HL-60 (cell line): ENCODE results near the gene MS4A10.

Source experiments
- DNase-seq, 2 experiments: peaks; one replicate each; pipeline ENCODE4 v3.0.0-alpha.2; 2010 to 2020; ENCODE audit warnings: low read depth in 1 of 2, low spot score in 1 of 2
- H3K27ac ChIP-seq: fragments of 250-450 bp; sonication (Bioruptor Pico); replicated peaks from 2 replicates; pipeline ENCODE4 v1.5.1; 2020; ENCODE audit warnings: mild to moderate bottlenecking, moderate library complexity
- H3K27me3 ChIP-seq: fragments of 250-450 bp; sonication (Bioruptor Pico); 2 replicates; pipeline ENCODE4 v1.5.1; 2021; ENCODE audit warnings: mild to moderate bottlenecking, moderate library complexity; ENCODE audit not compliant: insufficient read depth, poor library complexity, severe bottlenecking
- H3K4me3 ChIP-seq: replicated peaks from 2 replicates; pipeline ENCODE4 v1.5.1; 2011; ENCODE audit warnings: mild to moderate bottlenecking, control low read depth, low read length; ENCODE audit not compliant: insufficient read depth
- GABPA ChIP-seq: IDR thresholded peaks from 2 replicates; pipeline ENCODE4 v1.6.1; 2012; ENCODE audit warnings: low read depth
- POLR2AphosphoS5 ChIP-seq: IDR thresholded peaks from 2 replicates; pipeline ENCODE4 v1.6.1; 2012; ENCODE audit warnings: low read depth
- SPI1 ChIP-seq: IDR thresholded peaks from 2 replicates; pipeline ENCODE4 v1.6.1; 2012; ENCODE audit warnings: low read depth, mild to moderate bottlenecking, borderline replicate concordance
- TF ChIP-seq, protein P1 (sequence below): IDR thresholded peaks from one replicate; pipeline ENCODE4 v1.5.1; 2011; ENCODE audit warnings: low read length, control low read depth, inconsistent platforms; ENCODE audit not compliant: insufficient read depth
- TF ChIP-seq, protein P2 (sequence below): IDR thresholded peaks from 2 replicates; pipeline ENCODE4 v1.6.1; 2012; ENCODE audit warnings: low read depth; ENCODE audit not compliant: insufficient replicate concordance

Gene MS4A10

DNA sequence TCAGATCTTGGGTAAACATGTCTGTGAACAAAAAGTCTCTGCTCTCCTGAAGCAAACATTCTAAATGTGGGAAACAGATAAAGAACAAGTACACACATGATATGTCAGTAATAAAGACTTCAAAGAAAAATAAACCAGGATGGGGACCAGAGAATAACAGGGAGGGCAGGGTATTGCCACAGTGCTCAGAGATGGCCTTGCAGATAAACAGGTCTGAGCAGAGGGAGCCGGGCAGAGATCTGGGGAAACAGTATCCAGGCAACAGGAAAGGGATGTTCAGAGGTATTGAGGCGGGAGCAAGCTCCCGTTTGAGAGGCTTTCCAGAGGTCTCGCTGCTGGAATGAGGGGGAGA lies 59.7 kb downstream of the MS4A10 start:
- no peak for DNase-seq
- TF ChIP-seq, protein P1, sequence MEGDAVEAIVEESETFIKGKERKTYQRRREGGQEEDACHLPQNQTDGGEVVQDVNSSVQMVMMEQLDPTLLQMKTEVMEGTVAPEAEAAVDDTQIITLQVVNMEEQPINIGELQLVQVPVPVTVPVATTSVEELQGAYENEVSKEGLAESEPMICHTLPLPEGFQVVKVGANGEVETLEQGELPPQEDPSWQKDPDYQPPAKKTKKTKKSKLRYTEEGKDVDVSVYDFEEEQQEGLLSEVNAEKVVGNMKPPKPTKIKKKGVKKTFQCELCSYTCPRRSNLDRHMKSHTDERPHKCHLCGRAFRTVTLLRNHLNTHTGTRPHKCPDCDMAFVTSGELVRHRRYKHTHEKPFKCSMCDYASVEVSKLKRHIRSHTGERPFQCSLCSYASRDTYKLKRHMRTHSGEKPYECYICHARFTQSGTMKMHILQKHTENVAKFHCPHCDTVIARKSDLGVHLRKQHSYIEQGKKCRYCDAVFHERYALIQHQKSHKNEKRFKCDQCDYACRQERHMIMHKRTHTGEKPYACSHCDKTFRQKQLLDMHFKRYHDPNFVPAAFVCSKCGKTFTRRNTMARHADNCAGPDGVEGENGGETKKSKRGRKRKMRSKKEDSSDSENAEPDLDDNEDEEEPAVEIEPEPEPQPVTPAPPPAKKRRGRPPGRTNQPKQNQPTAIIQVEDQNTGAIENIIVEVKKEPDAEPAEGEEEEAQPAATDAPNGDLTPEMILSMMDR, result no peak
- TF ChIP-seq, protein P2, sequence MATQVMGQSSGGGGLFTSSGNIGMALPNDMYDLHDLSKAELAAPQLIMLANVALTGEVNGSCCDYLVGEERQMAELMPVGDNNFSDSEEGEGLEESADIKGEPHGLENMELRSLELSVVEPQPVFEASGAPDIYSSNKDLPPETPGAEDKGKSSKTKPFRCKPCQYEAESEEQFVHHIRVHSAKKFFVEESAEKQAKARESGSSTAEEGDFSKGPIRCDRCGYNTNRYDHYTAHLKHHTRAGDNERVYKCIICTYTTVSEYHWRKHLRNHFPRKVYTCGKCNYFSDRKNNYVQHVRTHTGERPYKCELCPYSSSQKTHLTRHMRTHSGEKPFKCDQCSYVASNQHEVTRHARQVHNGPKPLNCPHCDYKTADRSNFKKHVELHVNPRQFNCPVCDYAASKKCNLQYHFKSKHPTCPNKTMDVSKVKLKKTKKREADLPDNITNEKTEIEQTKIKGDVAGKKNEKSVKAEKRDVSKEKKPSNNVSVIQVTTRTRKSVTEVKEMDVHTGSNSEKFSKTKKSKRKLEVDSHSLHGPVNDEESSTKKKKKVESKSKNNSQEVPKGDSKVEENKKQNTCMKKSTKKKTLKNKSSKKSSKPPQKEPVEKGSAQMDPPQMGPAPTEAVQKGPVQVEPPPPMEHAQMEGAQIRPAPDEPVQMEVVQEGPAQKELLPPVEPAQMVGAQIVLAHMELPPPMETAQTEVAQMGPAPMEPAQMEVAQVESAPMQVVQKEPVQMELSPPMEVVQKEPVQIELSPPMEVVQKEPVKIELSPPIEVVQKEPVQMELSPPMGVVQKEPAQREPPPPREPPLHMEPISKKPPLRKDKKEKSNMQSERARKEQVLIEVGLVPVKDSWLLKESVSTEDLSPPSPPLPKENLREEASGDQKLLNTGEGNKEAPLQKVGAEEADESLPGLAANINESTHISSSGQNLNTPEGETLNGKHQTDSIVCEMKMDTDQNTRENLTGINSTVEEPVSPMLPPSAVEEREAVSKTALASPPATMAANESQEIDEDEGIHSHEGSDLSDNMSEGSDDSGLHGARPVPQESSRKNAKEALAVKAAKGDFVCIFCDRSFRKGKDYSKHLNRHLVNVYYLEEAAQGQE, result no peak
- TF ChIP-seq SPI1, result no peak
- Histone ChIP-seq H3K27me3 (no peaks in the 10 kb centered on the region), H3K4me3 (peak overlapping the region; percentile 81), H3K27ac (no peak overlapping the region)

DNA sequence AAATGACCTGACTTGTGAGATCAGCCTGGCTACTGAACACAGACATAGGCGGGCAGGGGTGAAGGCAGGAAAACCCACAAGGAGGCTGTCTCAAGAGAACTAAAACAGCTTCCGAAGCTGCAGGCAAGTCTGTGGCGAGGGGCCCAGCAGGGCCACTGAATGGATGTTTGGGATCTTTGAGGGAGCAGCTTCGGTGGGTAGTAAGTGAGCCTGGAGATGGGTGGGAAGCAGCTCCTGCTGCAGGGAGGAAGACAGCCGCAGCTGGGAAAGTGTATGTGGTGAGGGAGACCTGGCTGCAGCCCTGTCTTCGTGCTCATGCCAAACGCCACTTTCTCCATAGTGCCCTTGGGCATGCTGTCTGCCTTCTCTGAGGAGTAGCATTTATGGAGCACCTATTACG lies 60.2 kb downstream of the MS4A10 start:
- Histone ChIP-seq H3K27ac (no peak overlapping the region), H3K27me3 (no peaks in the 10 kb centered on the region), H3K4me3 (no peak overlapping the region; the same call in 1 of the 2 replicates)
- TF ChIP-seq, protein P2, result no peak
- TF ChIP-seq SPI1 (no peak), POLR2AphosphoS5 (no peak), GABPA (no peak)
- TF ChIP-seq, protein P1, result no peak
- DNase-seq, result no peak

DNA sequence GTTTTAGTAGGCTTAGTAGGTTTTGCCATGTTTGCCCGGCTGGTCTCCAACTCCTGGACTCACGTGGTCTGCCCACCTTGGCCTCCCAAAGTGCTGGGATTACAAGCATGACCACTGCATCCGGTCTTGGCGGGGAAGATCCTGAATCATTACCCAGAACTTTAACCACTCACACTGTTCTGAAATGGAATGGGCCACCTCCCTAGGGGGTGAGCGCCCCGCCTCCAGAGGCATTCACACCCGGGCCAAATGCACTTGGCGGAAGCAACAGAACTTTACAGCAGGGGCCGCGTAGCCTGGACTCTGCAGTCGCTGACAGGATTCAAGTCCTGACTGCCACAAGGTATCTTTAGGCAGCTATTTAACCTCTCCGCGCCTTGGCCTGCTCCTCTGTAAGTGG lies 62.1 kb downstream of the MS4A10 start:
- Histone ChIP-seq H3K27ac (no peak overlapping the region), H3K27me3 (no peaks in the 10 kb centered on the region), H3K4me3 (no peak overlapping the region)
- TF ChIP-seq GABPA, result no peak
- TF ChIP-seq SPI1, result no peak
- TF ChIP-seq, protein P2, result no peak
- TF ChIP-seq, protein P1, result no peak
- TF ChIP-seq POLR2AphosphoS5, result no peak
- no peak for DNase-seq
